ENCODE measurements around the gene RUBCNL. TPM values are rescaled to one million over a fixed set of nuclear protein-coding genes. Genes with fewer than 3 reads are reported as not detected.

Gene RUBCNL
- total RNA-seq, 1 experiment from 2014 or later = 1.4 TPM

DNA sequence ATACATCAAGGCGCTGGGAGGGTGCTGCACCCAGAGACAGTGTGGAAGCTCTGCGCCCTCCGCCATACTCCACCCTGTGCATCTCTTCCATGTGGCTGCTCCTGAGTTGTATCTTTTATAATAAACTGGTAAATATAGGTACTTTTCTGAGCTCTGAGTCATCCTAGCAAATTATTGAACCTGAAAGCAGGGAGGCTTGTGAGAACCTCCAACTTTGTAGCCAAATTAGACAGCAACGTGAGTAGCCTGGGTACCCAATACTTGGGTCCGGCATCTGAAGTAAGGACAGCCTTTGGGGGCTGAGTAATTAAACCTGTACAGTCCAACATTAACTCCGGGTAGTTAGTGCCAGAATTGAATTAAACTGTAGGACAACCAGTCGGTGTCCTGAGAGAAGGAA, 57.4 kb downstream of the RUBCNL start:
- Histone ChIP-seq H3K27ac (ENCODE audit: insufficient read length, low read depth, low read length) (no peak overlapping the region), H2BK120ac (ENCODE audit: low read depth, low read length, poor library complexity, severe bottlenecking) (no peak overlapping the region)
- peaks cover 2% of the 10 kb centered on the region; the same call in 1 of the 2 replicates for H3K27me3 Mint-ChIP-seq (ENCODE audit: low read depth)

More for the DNA sequence above, 57.4 kb downstream of the RUBCNL start:
- no peak overlapping the region for H3T11ph ChIP-seq (ENCODE audit: low read length)
- WGBS (ENCODE audit: extremely low coverage, insufficient read length, low lambda C conversion rate) = no CpG with 5 or more reads among the region's 7 CpGs
- H3K23ac ChIP-seq (ENCODE audit: insufficient read length, low read depth, low read length) = no peak overlapping the region
- H2BK12ac ChIP-seq (ENCODE audit: insufficient read length, low read depth, low read length) = no peak overlapping the region
- Mint-ChIP-seq H3K9me3 (no peaks in the 10 kb centered on the region), H3K27ac (no peak overlapping the region), H3K4me1 (no peaks in the 10 kb centered on the region), H3K4me3 (no peak overlapping the region), H3K36me3 (ENCODE audit: insufficient read depth in 1 of 3, low read depth in 3 of 3) (no peaks in the 10 kb centered on the region; a peak in 1 of 7 replicates)
- no peaks in the 10 kb centered on the region for H3K9me3 ChIP-seq (ENCODE audit: control insufficient read depth, low read depth, low read length)
- H3K9ac ChIP-seq (ENCODE audit: extremely low read depth, insufficient read length, low read length) = no peak overlapping the region
- H4K5ac ChIP-seq (ENCODE audit: insufficient read length, low read depth, low read length) = no peak overlapping the region
- no peaks in the 10 kb centered on the region for H4K20me1 ChIP-seq (ENCODE audit: control insufficient read depth, insufficient read depth, insufficient read length)
- H3K14ac ChIP-seq (ENCODE audit: insufficient read depth, low read length) = no peak overlapping the region
- H3K4ac ChIP-seq (ENCODE audit: low read depth, low read length) = no peak overlapping the region
- H3K4me1 ChIP-seq (ENCODE audit: insufficient read depth, low read length) = no peaks in the 10 kb centered on the region
- H3K27me3 ChIP-seq (ENCODE audit: insufficient read depth, low read length) = no peaks in the 10 kb centered on the region
- no peak overlapping the region for H2AK5ac ChIP-seq (ENCODE audit: insufficient read length, low read length)
- no peak overlapping the region for H4K8ac ChIP-seq (replicated peaks; ENCODE audit: insufficient read length, low read depth, low read length)
- H3K4me2 ChIP-seq (ENCODE audit: insufficient read depth, insufficient read length, low read length) = no peak overlapping the region
- H2AFZ ChIP-seq (ENCODE audit: low read length) = no peak overlapping the region
- no peak overlapping the region for H3K56ac ChIP-seq (ENCODE audit: insufficient read length, low read depth, low read length)
- no peak overlapping the region for H3K18ac ChIP-seq (ENCODE audit: insufficient read length, low read depth, low read length)
- no peak for DNase-seq
- H2BK15ac ChIP-seq (ENCODE audit: low read depth, low read length) = no peak overlapping the region
- no peak overlapping the region for H4K91ac ChIP-seq (ENCODE audit: insufficient read length, low read depth, low read length)
- no peak overlapping the region for H2BK5ac ChIP-seq (ENCODE audit: insufficient read length, low read length)
- TF ChIP-seq, protein P1, sequence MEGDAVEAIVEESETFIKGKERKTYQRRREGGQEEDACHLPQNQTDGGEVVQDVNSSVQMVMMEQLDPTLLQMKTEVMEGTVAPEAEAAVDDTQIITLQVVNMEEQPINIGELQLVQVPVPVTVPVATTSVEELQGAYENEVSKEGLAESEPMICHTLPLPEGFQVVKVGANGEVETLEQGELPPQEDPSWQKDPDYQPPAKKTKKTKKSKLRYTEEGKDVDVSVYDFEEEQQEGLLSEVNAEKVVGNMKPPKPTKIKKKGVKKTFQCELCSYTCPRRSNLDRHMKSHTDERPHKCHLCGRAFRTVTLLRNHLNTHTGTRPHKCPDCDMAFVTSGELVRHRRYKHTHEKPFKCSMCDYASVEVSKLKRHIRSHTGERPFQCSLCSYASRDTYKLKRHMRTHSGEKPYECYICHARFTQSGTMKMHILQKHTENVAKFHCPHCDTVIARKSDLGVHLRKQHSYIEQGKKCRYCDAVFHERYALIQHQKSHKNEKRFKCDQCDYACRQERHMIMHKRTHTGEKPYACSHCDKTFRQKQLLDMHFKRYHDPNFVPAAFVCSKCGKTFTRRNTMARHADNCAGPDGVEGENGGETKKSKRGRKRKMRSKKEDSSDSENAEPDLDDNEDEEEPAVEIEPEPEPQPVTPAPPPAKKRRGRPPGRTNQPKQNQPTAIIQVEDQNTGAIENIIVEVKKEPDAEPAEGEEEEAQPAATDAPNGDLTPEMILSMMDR (conservative IDR thresholded peaks at IDR 0.05) = no peak
- no peaks in the 10 kb centered on the region for H3K79me1 ChIP-seq (ENCODE audit: insufficient read depth, low read depth, low read length, poor library complexity, severe bottlenecking)
- H2BK20ac ChIP-seq (ENCODE audit: low read depth, low read length, poor library complexity, severe bottlenecking) = no peak overlapping the region
- H3K79me2 ChIP-seq (ENCODE audit: insufficient read depth, low read length) = no peaks in the 10 kb centered on the region
- no peaks in the 10 kb centered on the region for H3K23me2 ChIP-seq (ENCODE audit: insufficient read length, low read depth, low read length, poor library complexity, severe bottlenecking)
